ENCODE results near the gene PEBP1. TPM values are rescaled to one million over a fixed set of nuclear protein-coding genes. Genes with fewer than 3 reads are reported as not detected.

The PEBP1 gene
- polyA plus RNA-seq, 1 donor (not counting 4 experiments of a cell fraction or from before 2014, with no cell fraction given), result 197 TPM

GRCh38 chr12:118166946-118167345, 31.0 kb downstream of the PEBP1 start:
- dilution Hi-C loops (cut with MboI; ENCODE audit: extremely low pct_ligation_motif_present, low sequenced_read_pairs), result no loop called here
- Histone ChIP-seq H3K36me3 (ENCODE audit: control insufficient read depth in 2 of 2, extremely low read depth in 1 of 2, insufficient read depth in 2 of 2, low read length in 2 of 2) (peaks cover 6 to 12% of the 10 kb centered on the region in 2 experiments), H2AFZ (ENCODE audit: control insufficient read depth, low read length) (no peak overlapping the region), H3K9me3 (ENCODE audit: control insufficient read depth, low read depth, low read length) (no peaks in the 10 kb centered on the region), H3K4me2 (ENCODE audit: control insufficient read depth, extremely low read depth, insufficient read depth, low read depth, low read length) (no peak overlapping the region), H3K27me3 (ENCODE audit: control insufficient read depth, extremely low read depth, insufficient read depth, low read length) (no peaks in the 10 kb centered on the region), H3K4me3 (ENCODE audit: control insufficient read depth in 2 of 3, extremely low read depth in 1 of 3, insufficient read depth in 2 of 3, low read depth in 1 of 3, low read length in 3 of 3) (no peak overlapping the region), H3K27ac (ENCODE audit: control insufficient read depth, insufficient read depth, low read length) (no peak overlapping the region), H4K20me1 (ENCODE audit: control insufficient read depth, extremely low read depth, insufficient read depth, low read length) (no peaks in the 10 kb centered on the region), H3K4me1 (ENCODE audit: control insufficient read depth, extremely low read depth, insufficient read depth, low read length) (no peaks in the 10 kb centered on the region), H3K9me1 (ENCODE audit: control insufficient read depth, extremely low read depth, insufficient read depth, low read length) (no peaks in the 10 kb centered on the region), H3K9ac (ENCODE audit: control insufficient read depth, extremely low read depth, insufficient read depth, low read length) (no peak overlapping the region), H3K79me2 (ENCODE audit: control insufficient read depth, insufficient read depth, low read length) (no peaks in the 10 kb centered on the region)
- FAIRE-seq, result no peak
- TF ChIP-seq, protein P1, sequence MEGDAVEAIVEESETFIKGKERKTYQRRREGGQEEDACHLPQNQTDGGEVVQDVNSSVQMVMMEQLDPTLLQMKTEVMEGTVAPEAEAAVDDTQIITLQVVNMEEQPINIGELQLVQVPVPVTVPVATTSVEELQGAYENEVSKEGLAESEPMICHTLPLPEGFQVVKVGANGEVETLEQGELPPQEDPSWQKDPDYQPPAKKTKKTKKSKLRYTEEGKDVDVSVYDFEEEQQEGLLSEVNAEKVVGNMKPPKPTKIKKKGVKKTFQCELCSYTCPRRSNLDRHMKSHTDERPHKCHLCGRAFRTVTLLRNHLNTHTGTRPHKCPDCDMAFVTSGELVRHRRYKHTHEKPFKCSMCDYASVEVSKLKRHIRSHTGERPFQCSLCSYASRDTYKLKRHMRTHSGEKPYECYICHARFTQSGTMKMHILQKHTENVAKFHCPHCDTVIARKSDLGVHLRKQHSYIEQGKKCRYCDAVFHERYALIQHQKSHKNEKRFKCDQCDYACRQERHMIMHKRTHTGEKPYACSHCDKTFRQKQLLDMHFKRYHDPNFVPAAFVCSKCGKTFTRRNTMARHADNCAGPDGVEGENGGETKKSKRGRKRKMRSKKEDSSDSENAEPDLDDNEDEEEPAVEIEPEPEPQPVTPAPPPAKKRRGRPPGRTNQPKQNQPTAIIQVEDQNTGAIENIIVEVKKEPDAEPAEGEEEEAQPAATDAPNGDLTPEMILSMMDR (optimal IDR thresholded peaks at IDR 0.05 in 1 of 3, IDR thresholded peaks at IDR 0.05 in 1 of 3, conservative IDR thresholded peaks at IDR 0.05 in 1 of 3; ENCODE audit: extremely low read depth in 1 of 3, insufficient read depth in 2 of 3, low read length in 3 of 3), result no peak
- TF ChIP-seq EZH2 (IDR thresholded peaks at IDR 0.05; ENCODE audit: low read length), result no peak
- DNase-seq (ENCODE audit: low read depth, low spot score), result no peak

DNA sequence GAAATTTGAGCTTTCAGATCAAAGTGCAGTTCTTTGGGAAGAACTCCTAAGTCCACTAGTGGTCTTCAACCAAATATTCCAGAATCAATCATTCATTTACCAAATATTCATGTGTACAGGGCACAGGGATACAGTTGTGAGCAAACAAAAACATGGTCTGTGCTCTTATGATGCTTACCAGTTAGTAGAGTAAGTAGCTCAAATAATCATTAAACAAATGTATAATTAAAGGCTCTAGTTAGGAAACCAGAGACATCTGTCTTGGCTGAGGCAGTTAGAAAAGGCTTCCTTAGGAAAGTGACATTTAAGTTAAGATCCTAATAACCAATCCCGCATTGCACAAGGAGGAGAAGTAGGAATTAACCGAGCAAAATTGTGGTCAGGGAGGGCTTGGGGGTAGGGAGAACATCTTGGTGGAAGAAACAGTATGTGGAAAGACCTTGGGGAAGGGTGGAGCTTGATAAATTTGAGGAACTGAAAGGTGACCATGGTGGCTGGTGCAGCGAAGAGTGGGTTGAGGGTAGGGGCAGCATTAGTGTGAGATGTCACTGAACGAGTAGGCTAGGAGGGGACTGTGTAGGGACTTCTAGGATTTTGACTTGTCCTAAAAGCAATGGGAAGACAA, 40.0 kb downstream of the PEBP1 start:
- Histone ChIP-seq H4K20me1 (ENCODE audit: control insufficient read depth, extremely low read depth, insufficient read depth, low read length) (no peaks in the 10 kb centered on the region), H3K79me2 (ENCODE audit: control insufficient read depth, insufficient read depth, low read length) (no peaks in the 10 kb centered on the region), H3K9ac (ENCODE audit: control insufficient read depth, extremely low read depth, insufficient read depth, low read length) (no peak overlapping the region), H3K27me3 (ENCODE audit: control insufficient read depth, extremely low read depth, insufficient read depth, low read length) (no peaks in the 10 kb centered on the region), H2AFZ (ENCODE audit: control insufficient read depth, low read length) (no peak overlapping the region), H3K27ac (ENCODE audit: control insufficient read depth, insufficient read depth, low read length) (no peak overlapping the region), H3K4me3 (ENCODE audit: control insufficient read depth in 2 of 3, extremely low read depth in 1 of 3, insufficient read depth in 2 of 3, low read depth in 1 of 3, low read length in 3 of 3) (no peak overlapping the region), H3K4me2 (ENCODE audit: control insufficient read depth, extremely low read depth, insufficient read depth, low read depth, low read length) (no peak overlapping the region), H3K36me3 (ENCODE audit: control insufficient read depth in 2 of 2, extremely low read depth in 1 of 2, insufficient read depth in 2 of 2, low read length in 2 of 2) (peaks cover 21 to 23% of the 10 kb centered on the region in 2 experiments), H3K9me3 (ENCODE audit: control insufficient read depth, low read depth, low read length) (no peaks in the 10 kb centered on the region), H3K4me1 (ENCODE audit: control insufficient read depth, extremely low read depth, insufficient read depth, low read length) (no peaks in the 10 kb centered on the region), H3K9me1 (ENCODE audit: control insufficient read depth, extremely low read depth, insufficient read depth, low read length) (no peaks in the 10 kb centered on the region)
- TF ChIP-seq, protein P1 (optimal IDR thresholded peaks at IDR 0.05 in 1 of 3, IDR thresholded peaks at IDR 0.05 in 1 of 3, conservative IDR thresholded peaks at IDR 0.05 in 1 of 3; ENCODE audit: extremely low read depth in 1 of 3, insufficient read depth in 2 of 3, low read length in 3 of 3), result no peak
- TF ChIP-seq EZH2 (IDR thresholded peaks at IDR 0.05; ENCODE audit: low read length), result no peak
- FAIRE-seq (no peak), DNase-seq (ENCODE audit: low read depth, low spot score) (no peak)
- dilution Hi-C loops (cut with MboI; ENCODE audit: extremely low pct_ligation_motif_present, low sequenced_read_pairs), result no loop called here

All from keratinocyte (primary cell).